NT2/D1 (cell line): ENCODE results near the gene PACS1.

Source experiments
- SUZ12 ChIP-seq: IDR thresholded peaks from 2 replicates; pipeline ENCODE4 v1.6.1; 2011; ENCODE audit not compliant: insufficient read length, insufficient read depth; ENCODE audit errors: extremely low read depth
- YY1 ChIP-seq: IDR thresholded peaks from 2 replicates; pipeline ENCODE4 v1.6.1; 2011; ENCODE audit not compliant: insufficient read length, insufficient read depth
- ZNF274 ChIP-seq: IDR thresholded peaks from 2 replicates; pipeline ENCODE4 v1.6.1; 2011; ENCODE audit warnings: mild to moderate bottlenecking, low read depth, low read length

GRCh38 chr11:66146940-66147339, 76.9 kb downstream of the PACS1 start:
- TF ChIP-seq ZNF274 (no peak), SUZ12 (no peak), YY1 (no peak)
